Keratinocyte (primary cell): Measurements from ENCODE around the gene SYT2. TPM values are rescaled to one million over a fixed set of nuclear protein-coding genes. Genes with fewer than 3 reads are reported as not detected.

Source experiments
- DNase-seq: peaks from one replicate; pipeline ENCODE4 v3.0.0-alpha.2; 2011; ENCODE audit warnings: low read depth, missing footprints, low spot score
- FAIRE-seq: peaks from 2 replicates; lab custom pipeline; 2011; peaks lifted over from hg19 to GRCh38; lab: Jason Lieb, UNC
- H2AFZ ChIP-seq: 2 replicates; pipeline ENCODE4 v1.6.0; 2012; ENCODE audit warnings: low read length, control low read depth, inconsistent platforms; ENCODE audit not compliant: control insufficient read depth
- H3K27ac ChIP-seq: 2 replicates; pipeline ENCODE4 v1.5.1; 2011; ENCODE audit warnings: low read length; ENCODE audit not compliant: control insufficient read depth, insufficient read depth
- H3K27me3 ChIP-seq: 3 replicates; pipeline ENCODE4 v1.6.0; 2011; ENCODE audit warnings: low read length; ENCODE audit not compliant: control insufficient read depth, insufficient read depth; ENCODE audit errors: extremely low read depth
- H3K36me3 ChIP-seq, 2 experiments: 2 replicates in 1 of 2; 3 replicates in 1 of 2; pipeline ENCODE4 v1.5.1; 2011; ENCODE audit warnings: low read length in 2 of 2, mild to moderate bottlenecking in 1 of 2; ENCODE audit not compliant: control insufficient read depth in 2 of 2, insufficient read depth in 2 of 2; ENCODE audit errors: extremely low read depth in 1 of 2
- H3K4me1 ChIP-seq: 3 replicates; pipeline ENCODE4 v1.5.1; 2011; ENCODE audit warnings: low read length; ENCODE audit not compliant: control insufficient read depth, insufficient read depth; ENCODE audit errors: extremely low read depth
- H3K4me2 ChIP-seq: 3 replicates; pipeline ENCODE4 v1.6.0; 2011; ENCODE audit warnings: low read depth, low read length; ENCODE audit not compliant: control insufficient read depth, insufficient read depth; ENCODE audit errors: extremely low read depth
- H3K4me3 ChIP-seq, 3 experiments: fragments of 200-600 bp in 1 of 3; sonication (generic) in 1 of 3; 2 replicates in 2 of 3; 3 replicates in 1 of 3; pipeline ENCODE4 v1.5.1; 2011 to 2016; ENCODE audit warnings: low read length in 3 of 3, mild to moderate bottlenecking in 3 of 3, control low read depth in 2 of 3, inconsistent platforms in 1 of 3, low read depth in 1 of 3, mixed read lengths in 1 of 3, mixed run types in 1 of 3, moderate library complexity in 1 of 3; ENCODE audit not compliant: control insufficient read depth in 2 of 3, insufficient read depth in 2 of 3; ENCODE audit errors: extremely low read depth in 1 of 3
- H3K79me2 ChIP-seq: 2 replicates; pipeline ENCODE4 v1.6.0; 2012; ENCODE audit warnings: low read length; ENCODE audit not compliant: control insufficient read depth, insufficient read depth
- H3K9ac ChIP-seq: 3 replicates; pipeline ENCODE4 v1.6.0; 2011; ENCODE audit warnings: low read length; ENCODE audit not compliant: control insufficient read depth, insufficient read depth; ENCODE audit errors: extremely low read depth
- H3K9me1 ChIP-seq: 3 replicates; pipeline ENCODE4 v1.6.0; 2011; ENCODE audit warnings: low read length; ENCODE audit not compliant: control insufficient read depth, insufficient read depth; ENCODE audit errors: extremely low read depth
- H3K9me3 ChIP-seq: 2 replicates; pipeline ENCODE4 v1.5.1; 2012; ENCODE audit warnings: low read depth, low read length; ENCODE audit not compliant: control insufficient read depth
- H4K20me1 ChIP-seq: 3 replicates; pipeline ENCODE4 v1.6.0; 2011; ENCODE audit warnings: low read length; ENCODE audit not compliant: control insufficient read depth, insufficient read depth; ENCODE audit errors: extremely low read depth
- EZH2 ChIP-seq: IDR thresholded peaks from one replicate; pipeline ENCODE4 v1.6.1; 2012; ENCODE audit warnings: inconsistent platforms, mild to moderate bottlenecking, low read length, moderate library complexity
- dilution Hi-C: fragments of 300-500 bp; cut with MboI; formaldehyde crosslinking; loops from one replicate; pipeline ENCODE4 v1.7.0; 2020; ENCODE audit warnings: low sequenced_read_pairs; ENCODE audit not compliant: extremely low pct_ligation_motif_present
- polyA plus RNA-seq, 5 experiments: library from polyadenylated mRNA; depleted of rRNA in 3 of 5; stranded (reverse) in 3 of 5; stranded (forward) in 1 of 5; unstranded in 1 of 5; fragments of >200 nt; gene quantifications; 1 replicate in 1 of 5; 2 replicates in 3 of 5; 3 replicates in 1 of 5; pipeline versions ENCODE4 v1.2.1 to v1.2.3, GENCODE V29; 2011 to 2012; ENCODE audit warnings: missing spikeins in 2 of 5, low read depth in 1 of 5, low replicate concordance in 1 of 5
- TF ChIP-seq, protein P1 (sequence below), 3 experiments: IDR thresholded peaks in 1 of 3; conservative IDR thresholded peaks in 1 of 3; optimal IDR thresholded peaks in 1 of 3; 2 replicates in 2 of 3; 3 replicates in 1 of 3; pipeline versions ENCODE3 to v1.5.1; 2011; ENCODE audit warnings: low read length in 3 of 3, mild to moderate bottlenecking in 3 of 3, moderate library complexity in 2 of 3, control low read depth in 1 of 3, inconsistent platforms in 1 of 3; ENCODE audit not compliant: insufficient read depth in 2 of 3; ENCODE audit errors: extremely low read depth in 1 of 3

Gene SYT2
- polyA plus RNA-seq, 1 donor (not counting 4 experiments of a cell fraction or from before 2014, with no cell fraction given) = not detected

DNA sequence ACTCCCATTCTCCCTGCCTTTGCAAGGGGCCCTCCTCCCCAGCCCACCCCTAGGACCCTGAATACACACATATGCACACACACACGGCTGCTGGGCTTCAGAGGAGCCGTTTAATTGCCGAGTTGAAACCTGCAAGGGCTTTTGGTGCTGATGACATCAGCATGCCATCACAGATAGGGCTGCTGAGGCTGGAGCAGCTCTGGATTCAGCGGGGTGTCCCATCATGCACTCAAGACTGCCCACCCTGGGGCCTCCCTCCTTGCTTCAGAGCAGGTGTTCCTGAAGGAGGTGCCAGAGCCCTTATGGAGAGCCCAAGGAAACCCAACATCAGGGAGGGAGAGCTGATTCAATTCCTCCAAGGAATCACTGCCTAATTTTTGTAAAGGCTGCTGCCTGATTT lies 5.7 kb downstream of the SYT2 start:
- no peak overlapping the region for H3K27ac ChIP-seq
- H3K36me3 ChIP-seq = no peaks in the 10 kb centered on the region
- peaks cover 53% of the 10 kb centered on the region for H3K27me3 ChIP-seq
- H4K20me1 ChIP-seq = no peaks in the 10 kb centered on the region
- H3K4me2 ChIP-seq = no peak overlapping the region
- FAIRE-seq = no peak
- no peak overlapping the region for H2AFZ ChIP-seq
- H3K4me3 ChIP-seq = no peak overlapping the region
- dilution Hi-C loops = no loop called here
- no peak for TF ChIP-seq EZH2
- TF ChIP-seq, protein P1, sequence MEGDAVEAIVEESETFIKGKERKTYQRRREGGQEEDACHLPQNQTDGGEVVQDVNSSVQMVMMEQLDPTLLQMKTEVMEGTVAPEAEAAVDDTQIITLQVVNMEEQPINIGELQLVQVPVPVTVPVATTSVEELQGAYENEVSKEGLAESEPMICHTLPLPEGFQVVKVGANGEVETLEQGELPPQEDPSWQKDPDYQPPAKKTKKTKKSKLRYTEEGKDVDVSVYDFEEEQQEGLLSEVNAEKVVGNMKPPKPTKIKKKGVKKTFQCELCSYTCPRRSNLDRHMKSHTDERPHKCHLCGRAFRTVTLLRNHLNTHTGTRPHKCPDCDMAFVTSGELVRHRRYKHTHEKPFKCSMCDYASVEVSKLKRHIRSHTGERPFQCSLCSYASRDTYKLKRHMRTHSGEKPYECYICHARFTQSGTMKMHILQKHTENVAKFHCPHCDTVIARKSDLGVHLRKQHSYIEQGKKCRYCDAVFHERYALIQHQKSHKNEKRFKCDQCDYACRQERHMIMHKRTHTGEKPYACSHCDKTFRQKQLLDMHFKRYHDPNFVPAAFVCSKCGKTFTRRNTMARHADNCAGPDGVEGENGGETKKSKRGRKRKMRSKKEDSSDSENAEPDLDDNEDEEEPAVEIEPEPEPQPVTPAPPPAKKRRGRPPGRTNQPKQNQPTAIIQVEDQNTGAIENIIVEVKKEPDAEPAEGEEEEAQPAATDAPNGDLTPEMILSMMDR (optimal IDR thresholded peaks at IDR 0.05 in 1 of 3, IDR thresholded peaks at IDR 0.05 in 1 of 3, conservative IDR thresholded peaks at IDR 0.05 in 1 of 3; ENCODE audit: extremely low read depth in 1 of 3, insufficient read depth in 2 of 3, low read length in 3 of 3) = no peak
- no peaks in the 10 kb centered on the region for H3K4me1 ChIP-seq
- no peaks in the 10 kb centered on the region for H3K9me1 ChIP-seq
- H3K79me2 ChIP-seq = no peaks in the 10 kb centered on the region
- no peak overlapping the region for H3K9ac ChIP-seq
- DNase-seq = no peak
- H3K9me3 ChIP-seq = no peaks in the 10 kb centered on the region

DNA sequence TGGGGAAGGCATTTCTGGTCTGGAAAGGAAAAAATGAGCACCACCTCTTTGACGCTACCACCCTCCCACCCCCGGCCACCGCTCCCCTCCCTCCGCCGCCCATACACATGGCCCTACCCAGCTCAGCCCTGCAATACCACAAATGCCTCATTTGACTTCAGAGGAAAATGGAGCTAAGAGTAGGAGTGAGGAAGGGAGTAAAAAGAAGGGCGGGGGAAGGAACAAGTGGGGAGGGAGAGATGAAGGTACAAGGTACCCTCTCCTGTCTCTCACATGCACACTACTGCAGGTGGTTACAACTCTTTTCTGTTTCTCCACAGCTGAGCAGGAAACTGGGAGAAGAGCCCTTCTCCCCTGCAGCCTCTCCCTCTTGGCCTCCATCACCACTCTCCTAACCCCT lies 7.1 kb downstream of the SYT2 start:
- Histone ChIP-seq H2AFZ (no peak overlapping the region), H3K27me3 (peaks cover 39% of the 10 kb centered on the region), H3K9me1 (no peaks in the 10 kb centered on the region), H3K4me2 (no peak overlapping the region), H3K4me1 (no peaks in the 10 kb centered on the region), H3K4me3 (no peak overlapping the region), H3K27ac (no peak overlapping the region), H4K20me1 (no peaks in the 10 kb centered on the region), H3K9me3 (no peaks in the 10 kb centered on the region), H3K79me2 (no peaks in the 10 kb centered on the region), H3K36me3 (no peaks in the 10 kb centered on the region), H3K9ac (no peak overlapping the region)
- dilution Hi-C loops = no loop called here
- no peak for TF ChIP-seq EZH2
- TF ChIP-seq, protein P1 (optimal IDR thresholded peaks at IDR 0.05 in 1 of 3, IDR thresholded peaks at IDR 0.05 in 1 of 3, conservative IDR thresholded peaks at IDR 0.05 in 1 of 3; ENCODE audit: extremely low read depth in 1 of 3, insufficient read depth in 2 of 3, low read length in 3 of 3) = no peak
- FAIRE-seq (no peak), DNase-seq (no peak)
